Muscle of back (tissue), 11 donors: ENCODE measurements around the gene PCBD1. TPM values are rescaled to one million over a fixed set of nuclear protein-coding genes. Genes with fewer than 3 reads are reported as not detected.
"Not testable (repeated sequence)": the region's sequence is repeated elsewhere in the genome, so short reads cannot be mapped to it uniquely, and the experiment has no call there.

ENCODE experiments used
- DNase-seq, 3 donors: peaks; one replicate each; pipeline versions ENCODE4 v3.0.0 to v3.0.0-alpha.2; 2013
- polyA plus RNA-seq, 10 donors: library from polyadenylated mRNA; unstranded; fragments of 120-200 nt; gene quantifications; one replicate each; pipeline ENCODE4 v1.2.1, GENCODE V29; 2013; ENCODE audit not compliant: insufficient read length in 10 of 10

Gene PCBD1
- polyA plus RNA-seq, 10 donors, result 59.5 to 77.5 (median 70.0) TPM

GRCh38 chr10:70919906-70920305 is 31.5 kb upstream of the PCBD1 start:
- DNase-seq, result not testable (repeated sequence)

GRCh38 chr10:70918851-70919530 is 30.6 kb upstream of the PCBD1 start:
- DNase-seq, result peak in 2 of 3 donors; percentile 13 to 67

GRCh38 chr10:70917635-70918034 is 29.3 kb upstream of the PCBD1 start:
- DNase-seq, result no peak

DNA sequence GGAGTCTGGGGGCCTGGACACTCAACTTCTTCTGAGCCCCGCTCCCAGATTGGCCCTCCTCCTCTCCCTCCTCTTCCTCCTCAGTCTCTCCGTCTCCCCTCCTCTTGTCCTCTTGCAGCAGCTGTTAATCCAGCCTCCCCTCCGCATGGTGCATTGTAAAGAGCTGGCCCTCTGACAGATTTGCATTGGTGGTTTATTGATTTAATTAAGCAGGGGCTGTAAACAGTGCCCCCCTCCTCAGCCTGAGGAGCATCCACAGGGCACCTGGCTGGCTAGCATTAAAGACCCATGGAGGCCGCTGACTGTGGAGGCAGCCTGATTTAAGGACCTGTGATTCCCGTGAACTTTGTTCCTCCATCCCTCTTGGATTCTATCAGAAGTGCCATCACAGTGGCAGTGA is 28.9 kb upstream of the PCBD1 start:
- DNase-seq, result no peak

DNA sequence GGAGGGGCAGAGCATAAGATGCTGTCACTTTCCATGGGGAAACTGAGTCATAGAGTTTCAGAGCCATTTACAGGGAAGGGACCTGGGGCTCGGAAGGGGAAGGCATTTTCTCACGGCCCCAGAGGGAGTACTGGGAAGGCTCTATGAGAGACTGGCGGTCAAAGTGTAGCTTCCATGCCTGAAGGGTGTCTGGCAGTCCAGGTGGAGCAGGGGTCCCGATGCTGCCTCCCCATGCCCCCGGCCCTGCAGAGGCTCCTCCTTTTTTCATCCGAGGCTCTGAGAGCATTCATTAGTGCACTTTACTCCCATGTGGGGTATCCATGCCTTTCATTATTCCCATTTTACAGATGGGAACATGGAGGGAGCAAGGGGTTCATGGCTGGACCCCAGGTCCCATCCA is 27.9 kb upstream of the PCBD1 start:
- DNase-seq, result no peak

DNA sequence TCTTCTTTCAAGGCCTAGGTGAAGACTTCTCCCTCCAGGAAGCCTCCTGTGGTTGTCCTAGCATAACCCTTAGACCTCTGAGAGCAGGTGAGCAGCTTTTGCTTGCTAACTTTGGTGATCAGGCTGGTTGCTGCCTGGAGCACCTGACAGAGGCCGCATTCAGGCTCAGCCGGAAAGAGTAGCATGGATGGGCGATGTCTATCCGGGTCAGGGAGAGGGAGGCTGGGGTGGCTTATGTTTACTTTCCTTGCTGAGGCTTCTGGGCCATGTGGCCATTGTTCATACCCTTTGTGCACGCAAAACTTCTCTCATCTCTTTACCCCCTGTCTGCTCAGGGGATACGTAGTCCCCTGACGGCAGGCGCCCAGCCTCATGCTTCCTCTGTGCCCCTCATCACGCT is 27.4 kb upstream of the PCBD1 start:
- DNase-seq, result no peak

GRCh38 chr10:70915206-70915605 is 26.8 kb upstream of the PCBD1 start:
- no peak for DNase-seq

GRCh38 chr10:70914316-70914864 is 26.0 kb upstream of the PCBD1 start:
- no peak for DNase-seq

- DNase-seq, result no peak
Observed at GRCh38 chr10:70913893-70914240, 25.5 kb upstream of the PCBD1 start.

DNA sequence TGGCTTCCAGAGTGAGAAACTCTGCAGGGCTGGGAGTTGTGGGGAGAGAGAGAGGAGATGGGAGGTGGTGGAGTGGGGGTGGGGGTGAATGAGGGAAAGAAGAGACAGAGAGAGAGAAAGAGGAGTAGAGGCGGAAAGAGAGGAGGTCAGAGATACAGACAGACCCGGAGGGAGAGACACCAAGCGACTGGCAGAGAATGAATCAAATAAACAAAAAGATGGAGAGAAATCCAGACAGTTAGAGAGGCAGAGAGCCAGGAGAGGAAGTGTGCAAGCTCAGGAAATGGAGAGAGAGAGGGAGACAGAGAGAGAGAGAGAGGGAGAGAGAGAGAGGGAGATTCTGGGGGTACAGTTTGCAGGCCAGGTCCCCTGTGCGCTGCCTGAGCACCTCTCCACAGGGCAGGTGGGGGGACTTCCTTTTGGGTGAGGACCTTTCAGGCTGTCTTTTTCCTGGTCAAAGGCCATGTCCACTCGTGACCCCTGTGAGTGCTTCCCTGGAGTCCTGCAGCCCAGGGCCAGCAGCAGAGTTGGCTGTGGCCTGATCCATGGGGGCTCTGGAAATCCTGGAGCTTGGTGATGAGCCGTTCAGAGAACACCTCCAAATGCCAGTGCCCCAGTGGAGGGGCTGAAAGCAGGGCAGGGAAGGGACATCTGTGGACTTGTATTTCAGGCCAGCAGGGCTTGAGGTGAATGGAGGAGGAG is 25.0 kb upstream of the PCBD1 start:
- DNase-seq, result peak in 1 of 3 donors; percentile 57

DNA sequence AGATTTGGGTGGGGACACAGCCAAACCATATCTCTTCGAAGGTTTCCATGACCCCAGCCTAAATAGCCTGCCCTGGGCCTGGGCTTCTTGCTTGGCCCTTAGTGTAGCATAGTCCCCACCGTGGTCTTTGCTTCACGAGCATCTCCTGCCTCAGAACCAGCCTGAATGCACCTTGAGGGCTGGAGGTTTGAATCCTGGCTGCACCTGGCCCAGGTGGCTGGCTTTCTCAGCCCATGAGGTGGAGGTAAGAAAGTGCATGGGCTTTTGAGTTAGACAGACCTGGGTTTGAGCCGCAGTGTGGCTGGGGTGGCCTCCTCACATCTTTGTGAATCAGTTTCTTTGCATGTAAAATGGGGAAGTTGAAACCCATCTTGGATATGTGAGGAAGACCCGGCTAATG is 24.2 kb upstream of the PCBD1 start:
- DNase-seq, result no peak

DNA sequence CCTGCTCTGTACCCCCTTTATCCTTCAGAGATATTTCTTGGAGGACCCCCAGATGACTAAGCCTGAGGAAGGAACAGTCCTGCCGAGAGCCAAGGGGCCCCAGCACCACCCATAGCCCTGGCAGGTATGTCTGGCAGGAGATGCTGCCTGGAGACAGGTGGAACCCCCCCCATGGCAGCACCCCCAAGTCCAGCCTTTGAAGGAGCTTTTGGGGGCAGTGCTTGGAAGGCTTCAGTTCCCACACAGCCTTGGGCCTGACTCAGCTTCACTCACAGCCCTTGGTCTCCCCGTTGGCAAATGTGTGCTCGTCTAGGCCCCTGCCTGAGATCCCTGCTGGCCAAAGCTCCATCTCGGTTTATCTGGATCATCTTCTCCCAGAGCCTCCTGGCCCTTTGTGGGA is 23.0 kb upstream of the PCBD1 start:
- no peak for DNase-seq

- DNase-seq, result no peak
Observed at GRCh38 chr10:70910486-70911341, 22.3 kb upstream of the PCBD1 start.

- DNase-seq, result no peak
Observed at GRCh38 chr10:70909326-70909935, 21.1 kb upstream of the PCBD1 start.

GRCh38 chr10:70908406-70909296 is 20.3 kb upstream of the PCBD1 start:
- DNase-seq, result no peak

- DNase-seq, result no peak
Observed at GRCh38 chr10:70907637-70908405, 19.5 kb upstream of the PCBD1 start.

GRCh38 chr10:70906953-70907636 is 18.7 kb upstream of the PCBD1 start:
- no peak for DNase-seq

DNA sequence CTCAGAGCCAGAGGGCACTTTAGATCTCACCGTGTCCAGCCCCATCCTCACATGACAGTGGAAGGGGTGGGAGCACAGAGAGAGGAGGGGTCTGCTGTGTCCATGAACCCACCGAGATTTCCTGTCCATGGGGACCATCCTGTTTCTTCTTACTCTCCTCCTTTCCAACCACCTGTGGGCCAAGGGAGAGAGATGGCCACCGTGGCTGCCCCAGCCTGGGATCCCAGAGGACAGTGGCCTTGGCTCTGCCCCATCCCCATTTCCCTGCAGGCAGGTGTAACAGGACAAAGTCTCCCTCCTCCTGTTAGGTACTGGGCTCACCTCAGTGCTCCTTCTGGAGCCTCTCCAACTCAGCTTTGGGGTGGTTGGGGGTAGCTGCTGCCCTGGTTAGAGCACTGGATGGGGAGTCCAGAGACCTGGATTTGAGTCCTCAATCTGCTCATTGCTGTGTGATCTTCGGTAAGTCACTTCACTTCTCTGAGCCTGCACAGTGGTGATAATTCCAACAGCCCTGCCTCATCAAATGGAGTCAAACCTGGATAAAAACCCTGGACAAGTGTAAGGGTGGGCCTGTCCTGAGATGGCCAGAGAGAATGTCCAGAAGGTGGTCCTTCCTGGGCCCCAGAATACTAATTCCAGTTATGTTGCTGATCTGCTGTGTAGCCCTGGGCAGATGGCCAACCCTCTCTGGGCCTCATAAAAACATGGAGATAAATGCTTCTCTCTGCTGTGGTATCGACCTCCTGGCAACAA is 17.8 kb upstream of the PCBD1 start:
- no peak for DNase-seq
